ENCODE results near the gene ELP5. TPM values are rescaled to one million over a fixed set of nuclear protein-coding genes. Genes with fewer than 3 reads are reported as not detected.

The ELP5 gene
- total and polyA plus RNA-seq, 11 donors = 28.0 to 87.2 (median 50.4) TPM

GRCh38 chr17:7220593-7221277 lies 31.3 kb upstream of the ELP5 start:
- Histone ChIP-seq H3K27ac (peak overlapping the region; percentile 95 to 100 (median 98)), H3K4me3 (peak overlapping the region; percentile 69 to 100 (median 96)), H3K27me3 (no peaks in the 10 kb centered on the region), H3K9me3 (no peaks in the 10 kb centered on the region), H3K4me1 (peaks cover 6 to 89% (median 46%) of the 10 kb centered on the region in 12 donors), H3K36me3 (peaks cover 0 to 51% (median 49%) of the 10 kb centered on the region in 9 donors)
- 20 to 30% (median 28%) methylated on average over 10 to 11 of the region's 11 CpGs for whole genome bisulfite sequencing, 4 donors
- ATAC-seq = peak; percentile 3 to 25 (median 8)
- peak; percentile 60 to 67 (median 64) for DNase-seq
- TF ChIP-seq CTCF (IDR thresholded peaks at IDR 0.05) (peak in 8 of 12 donors; percentile 12 to 47 (median 36)), POLR2A (IDR thresholded peaks at IDR 0.05) (no peak)
- intact Hi-C loops (cut with DNase I) = loop anchor here in 1 of 10 donors (2.0 kb wide), 1 partner anchor 16 kb away; no protein-coding TSS in a partner anchor

- Histone ChIP-seq H3K36me3 (peaks cover 0 to 59% (median 56%) of the 10 kb centered on the region in 9 donors), H3K4me1 (peaks cover 6 to 81% (median 43%) of the 10 kb centered on the region in 12 donors), H3K9me3 (no peaks in the 10 kb centered on the region), H3K4me3 (peak overlapping the region in 10 of 12 donors; percentile 69 to 100 (median 96)), H3K27ac (peak overlapping the region in 10 of 12 donors; percentile 95 to 100 (median 99)), H3K27me3 (no peaks in the 10 kb centered on the region)
- TF ChIP-seq CTCF (IDR thresholded peaks at IDR 0.05) (no peak), POLR2A (IDR thresholded peaks at IDR 0.05) (no peak)
- DNase-seq (peak in 1 of 5 donors; percentile 17), ATAC-seq (no peak)
- intact Hi-C loops (cut with DNase I) = loop anchor here in 1 of 10 donors (2.0 kb wide), 1 partner anchor 15 kb away; no protein-coding TSS in a partner anchor
- whole genome bisulfite sequencing, 4 donors = 67 to 75% (median 71%) methylated on average over 10 of the region's 10 CpGs
Observed at GRCh38 chr17:7221278-7222092, 30.5 kb upstream of the ELP5 start.

GRCh38 chr17:7222093-7222971 lies 29.7 kb upstream of the ELP5 start:
- intact Hi-C loops (cut with DNase I) = no loop called here
- 70 to 80% (median 79%) methylated on average over 12 to 15 of the region's 15 CpGs for WGBS, 4 donors
- no peak for ATAC-seq
- no peaks in the 10 kb centered on the region for H3K27me3 ChIP-seq
- DNase-seq = peak in 1 of 5 donors; percentile 53
- peaks cover 0 to 67% (median 64%) of the 10 kb centered on the region in 9 donors for H3K36me3 ChIP-seq
- no peaks in the 10 kb centered on the region for H3K9me3 ChIP-seq
- peaks cover 6 to 73% (median 42%) of the 10 kb centered on the region in 12 donors for H3K4me1 ChIP-seq
- H3K27ac ChIP-seq = peak overlapping the region in 3 of 12 donors; percentile 97 to 99 (median 99)
- TF ChIP-seq CTCF (IDR thresholded peaks at IDR 0.05) = no peak
- TF ChIP-seq POLR2A (IDR thresholded peaks at IDR 0.05) = no peak
- no peak overlapping the region for H3K4me3 ChIP-seq
